ENCODE data around the gene KDM2B.

The KDM2B gene

GRCh38 chr12:121560392-121561008 lies 20.3 kb downstream of the KDM2B start:
- CTCF ChIA-PET = interaction anchor here (1.3 to 6.6 kb wide), 4 partner anchors 8 to 108 kb away, joined by 3 to 49 read pairs (median 12); partner anchors contain the start of gene MORN3
- no peak for DNase-seq (ENCODE audit: low read depth, low spot score)
- TF ChIP-seq, protein P1, sequence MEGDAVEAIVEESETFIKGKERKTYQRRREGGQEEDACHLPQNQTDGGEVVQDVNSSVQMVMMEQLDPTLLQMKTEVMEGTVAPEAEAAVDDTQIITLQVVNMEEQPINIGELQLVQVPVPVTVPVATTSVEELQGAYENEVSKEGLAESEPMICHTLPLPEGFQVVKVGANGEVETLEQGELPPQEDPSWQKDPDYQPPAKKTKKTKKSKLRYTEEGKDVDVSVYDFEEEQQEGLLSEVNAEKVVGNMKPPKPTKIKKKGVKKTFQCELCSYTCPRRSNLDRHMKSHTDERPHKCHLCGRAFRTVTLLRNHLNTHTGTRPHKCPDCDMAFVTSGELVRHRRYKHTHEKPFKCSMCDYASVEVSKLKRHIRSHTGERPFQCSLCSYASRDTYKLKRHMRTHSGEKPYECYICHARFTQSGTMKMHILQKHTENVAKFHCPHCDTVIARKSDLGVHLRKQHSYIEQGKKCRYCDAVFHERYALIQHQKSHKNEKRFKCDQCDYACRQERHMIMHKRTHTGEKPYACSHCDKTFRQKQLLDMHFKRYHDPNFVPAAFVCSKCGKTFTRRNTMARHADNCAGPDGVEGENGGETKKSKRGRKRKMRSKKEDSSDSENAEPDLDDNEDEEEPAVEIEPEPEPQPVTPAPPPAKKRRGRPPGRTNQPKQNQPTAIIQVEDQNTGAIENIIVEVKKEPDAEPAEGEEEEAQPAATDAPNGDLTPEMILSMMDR (IDR thresholded peaks at IDR 0.05; ENCODE audit: insufficient read depth, low read length, missing control alignments) = no peak
- POLR2A ChIA-PET = no interaction called here
- H3K4me3 ChIP-seq (ENCODE audit: low read depth, low read length) = no peak overlapping the region

DNA sequence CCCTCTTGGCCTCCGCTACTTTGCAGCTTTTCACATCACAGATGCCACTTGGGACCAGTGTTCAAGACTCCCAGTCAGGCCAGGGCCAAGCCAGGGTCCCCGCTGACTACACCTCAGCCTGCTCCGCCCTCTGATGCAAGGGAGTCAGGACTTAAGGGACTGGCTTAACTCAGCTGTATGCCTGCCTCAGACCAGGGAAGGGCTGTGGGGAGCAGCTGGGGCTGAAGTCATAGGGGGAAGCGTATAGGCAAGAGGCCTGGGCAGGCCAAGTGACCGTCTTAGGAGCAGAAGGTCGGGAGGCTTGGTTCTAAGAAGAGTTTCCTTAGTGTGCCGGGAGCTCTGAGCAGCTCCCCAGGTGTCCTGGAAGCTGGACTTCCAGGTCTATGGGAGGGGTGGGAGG lies 21.9 kb downstream of the KDM2B start:
- no peak for DNase-seq (ENCODE audit: low read depth, low spot score)
- ChIA-PET CTCF (interaction anchor here (1.0 to 12.9 kb wide), 3 partner anchors 15 to 110 kb away, joined by 3 to 225 read pairs (median 16); partner anchors contain the start of genes MORN3 and ORAI1), POLR2A (no interaction called here)
- TF ChIP-seq, protein P1 (IDR thresholded peaks at IDR 0.05; ENCODE audit: insufficient read depth, low read length, missing control alignments) = no peak
- no peak overlapping the region for H3K4me3 ChIP-seq (ENCODE audit: low read depth, low read length)

- TF ChIP-seq, protein P1 (IDR thresholded peaks at IDR 0.05; ENCODE audit: insufficient read depth, low read length, missing control alignments) = no peak
- POLR2A ChIA-PET = no interaction called here
- CTCF ChIA-PET = interaction anchor here (1.3 to 14.3 kb wide), 12 partner anchors 7 to 244 kb away, joined by 3 to 287 read pairs (median 24); partner anchors contain the start of genes MORN3, ORAI1 and RHOF
- DNase-seq (ENCODE audit: low read depth, low spot score) = no peak
- no peak overlapping the region for H3K4me3 ChIP-seq (ENCODE audit: low read depth, low read length)
These were observed 29.7 kb downstream of the KDM2B start for GRCh38 chr12:121550974-121551634.

DNA sequence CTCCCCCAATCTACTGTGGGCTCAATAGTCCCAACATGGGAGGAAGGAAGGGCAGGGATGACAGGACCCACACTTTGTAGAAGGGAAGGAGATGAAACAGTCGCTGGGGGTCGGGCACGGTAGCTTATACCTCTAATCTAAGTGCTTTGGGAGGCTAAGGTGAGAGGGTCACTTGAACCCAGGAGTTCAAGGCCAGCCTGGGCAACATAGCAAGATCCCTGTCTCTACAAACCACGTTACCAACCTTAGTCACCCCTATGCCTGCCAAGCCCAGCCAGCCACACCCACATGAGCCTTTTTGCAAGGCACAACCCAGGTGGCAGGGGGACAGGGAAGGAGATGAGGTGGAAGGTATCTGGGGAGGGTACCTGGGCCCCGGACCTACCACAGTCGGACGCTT lies 31.7 kb downstream of the KDM2B start:
- H3K4me3 ChIP-seq (ENCODE audit: low read depth, low read length) = no peak overlapping the region
- ChIA-PET POLR2A (no interaction called here), CTCF (interaction anchor here (1.5 to 14.3 kb wide), 4 partner anchors 52 to 134 kb away, joined by 3 to 287 read pairs (median 254); partner anchors contain the start of genes MORN3 and ORAI1)
- no peak for DNase-seq (ENCODE audit: low read depth, low spot score)
- TF ChIP-seq, protein P1 (IDR thresholded peaks at IDR 0.05; ENCODE audit: insufficient read depth, low read length, missing control alignments) = no peak

GRCh38 chr12:121545480-121545879 lies 35.3 kb downstream of the KDM2B start:
- TF ChIP-seq, protein P1 (IDR thresholded peaks at IDR 0.05; ENCODE audit: insufficient read depth, low read length, missing control alignments) = no peak
- POLR2A ChIA-PET = no interaction called here
- CTCF ChIA-PET = interaction anchor here (1.0 to 14.3 kb wide), 6 partner anchors 8 to 137 kb away, joined by 3 to 287 read pairs (median 27); partner anchors contain the start of gene MORN3
- no peak for DNase-seq (ENCODE audit: low read depth, low spot score)
- no peak overlapping the region for H3K4me3 ChIP-seq (ENCODE audit: low read depth, low read length)

GRCh38 chr12:121543786-121544185 lies 37.0 kb downstream of the KDM2B start:
- POLR2A ChIA-PET = no interaction called here
- TF ChIP-seq, protein P1 (IDR thresholded peaks at IDR 0.05; ENCODE audit: insufficient read depth, low read length, missing control alignments) = no peak
- H3K4me3 ChIP-seq (ENCODE audit: low read depth, low read length) = no peak overlapping the region
- CTCF ChIA-PET = interaction anchor here (0.7 to 5.8 kb wide), 2 partner anchors 10 to 125 kb away, joined by 3 to 50 read pairs; no protein-coding TSS in a partner anchor
- no peak for DNase-seq (ENCODE audit: low read depth, low spot score)
